GM19467 (cell line): ENCODE results near the gene JAK3.

ENCODE experiments used
- ATAC-seq: cut with Tn5 transposase; IDR thresholded peaks from one replicate; pipeline ENCODE4 v1.9.1; 2021; ENCODE audit warnings: mild to moderate bottlenecking, moderate library complexity; ENCODE audit not compliant: unreplicated experiment

The JAK3 gene

GRCh38 chr19:17866312-17866963, 18.7 kb upstream of the JAK3 start:
- ATAC-seq: no peak

DNA sequence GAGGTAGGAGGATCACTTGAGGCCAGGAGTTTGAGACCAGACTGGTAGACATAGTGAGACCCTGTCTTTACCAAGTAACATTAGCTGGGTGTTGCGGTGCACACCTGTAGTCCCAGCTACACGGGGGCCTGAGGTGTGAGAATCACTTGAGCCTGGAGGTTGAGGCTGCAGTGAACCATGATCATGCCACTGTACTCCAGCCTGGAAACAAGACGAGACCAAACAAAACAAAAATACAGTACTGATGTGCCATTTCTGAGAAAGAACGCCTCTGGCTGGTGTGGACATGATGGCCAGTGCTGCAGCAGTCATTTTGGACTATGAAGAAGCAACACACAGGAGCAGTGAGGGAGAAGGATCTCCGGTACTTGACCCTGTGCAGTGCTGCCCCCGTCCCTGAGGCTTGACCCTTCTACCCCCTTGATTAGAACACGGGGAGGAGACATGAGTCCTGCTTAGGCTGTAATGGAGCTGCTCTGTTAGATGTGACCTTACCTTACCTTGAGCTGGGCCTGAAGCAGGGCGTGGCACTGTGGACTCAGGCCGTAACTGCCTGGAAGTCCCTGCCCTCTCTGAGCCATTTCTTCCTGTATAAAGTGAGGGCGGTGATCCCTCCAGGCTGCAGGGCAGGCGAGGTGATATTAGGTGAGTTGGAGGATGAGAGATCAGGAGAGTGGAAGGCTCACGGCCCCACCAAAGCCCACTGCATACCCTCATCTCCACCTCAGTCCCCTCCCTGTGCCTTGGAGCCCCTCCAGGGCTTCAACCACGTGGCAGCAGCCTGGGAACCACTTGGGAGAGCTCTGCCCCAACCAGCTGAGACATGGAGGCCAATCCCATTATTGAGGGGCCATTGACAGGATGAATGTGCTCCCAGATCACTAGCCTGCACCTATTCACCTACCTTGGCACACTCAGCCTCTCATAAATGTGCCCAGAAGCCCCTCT, 17.9 kb upstream of the JAK3 start:
- ATAC-seq: no peak

GRCh38 chr19:17863520-17864182, 15.9 kb upstream of the JAK3 start:
- ATAC-seq: no peak

DNA sequence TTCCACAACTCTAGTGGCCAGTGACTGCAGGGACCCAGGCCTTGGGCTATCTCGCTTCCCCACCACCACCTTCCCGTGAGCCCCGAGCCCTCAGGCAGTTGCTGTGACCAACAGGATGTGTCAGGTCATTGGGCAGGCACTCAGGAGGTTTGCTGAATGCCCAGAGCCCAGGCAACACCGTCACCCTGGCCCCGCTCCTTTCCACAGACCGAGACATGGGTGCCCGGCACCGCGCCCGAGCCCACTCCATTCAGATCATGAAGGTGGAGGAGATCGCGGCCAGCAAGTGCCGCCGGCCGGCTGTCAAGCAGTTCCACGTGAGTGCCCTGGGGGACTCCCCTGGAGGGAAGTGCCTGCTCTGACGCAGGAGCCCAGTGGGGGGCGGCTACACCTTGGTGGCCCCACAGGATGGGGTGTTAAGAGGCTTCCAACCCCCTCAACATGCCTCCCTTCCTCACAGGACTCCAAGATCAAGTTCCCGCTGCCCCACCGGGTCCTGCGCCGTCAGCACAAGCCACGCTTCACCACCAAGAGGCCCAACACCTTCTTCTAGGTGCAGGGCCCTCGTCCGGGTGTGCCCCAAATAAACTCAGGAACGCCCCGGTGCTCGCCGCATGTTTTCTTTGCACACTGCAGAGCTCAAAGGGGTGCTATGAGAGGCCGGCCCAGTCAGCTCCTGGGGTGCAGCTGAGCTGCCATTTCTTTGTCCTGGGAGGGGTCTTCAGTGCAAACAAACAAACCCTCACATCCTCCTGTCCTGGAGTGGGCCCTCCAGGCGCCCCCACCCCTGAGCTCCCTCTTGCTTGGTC, 15.1 kb upstream of the JAK3 start:
- no peak for ATAC-seq

- ATAC-seq: no peak
Measured at GRCh38 chr19:17861542-17862402, 14.0 kb upstream of the JAK3 start.

DNA sequence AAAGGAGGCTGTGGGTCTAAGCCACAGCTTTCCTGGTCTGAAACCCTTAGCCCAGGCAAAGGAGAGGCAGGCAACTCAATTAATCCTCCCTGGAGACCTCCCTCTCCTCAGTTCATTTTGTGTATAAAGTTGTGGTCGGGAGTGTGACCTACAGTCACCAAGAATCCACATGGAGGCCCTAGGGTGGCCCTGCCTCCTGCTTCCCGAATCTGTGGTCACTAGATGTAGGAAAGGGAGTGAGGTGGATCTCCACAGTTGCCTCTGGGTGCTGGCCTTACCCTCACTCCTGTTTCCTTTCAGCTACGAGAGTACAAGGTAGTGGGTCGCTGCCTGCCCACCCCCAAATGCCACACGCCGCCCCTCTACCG, 13.2 kb upstream of the JAK3 start:
- ATAC-seq: no peak

- no peak for ATAC-seq
Measured at GRCh38 chr19:17860331-17860992, 12.7 kb upstream of the JAK3 start.

- peak; percentile 93 for ATAC-seq
Measured at GRCh38 chr19:17859533-17860330, 11.9 kb upstream of the JAK3 start, which contains the start of gene RPL18A. RPL18A (plus strand) TSS chr19:17859910; CDS start chr19:17859957, 47 bp downstream.

GRCh38 chr19:17855280-17856152, 7.7 kb upstream of the JAK3 start:
- no peak for ATAC-seq

DNA sequence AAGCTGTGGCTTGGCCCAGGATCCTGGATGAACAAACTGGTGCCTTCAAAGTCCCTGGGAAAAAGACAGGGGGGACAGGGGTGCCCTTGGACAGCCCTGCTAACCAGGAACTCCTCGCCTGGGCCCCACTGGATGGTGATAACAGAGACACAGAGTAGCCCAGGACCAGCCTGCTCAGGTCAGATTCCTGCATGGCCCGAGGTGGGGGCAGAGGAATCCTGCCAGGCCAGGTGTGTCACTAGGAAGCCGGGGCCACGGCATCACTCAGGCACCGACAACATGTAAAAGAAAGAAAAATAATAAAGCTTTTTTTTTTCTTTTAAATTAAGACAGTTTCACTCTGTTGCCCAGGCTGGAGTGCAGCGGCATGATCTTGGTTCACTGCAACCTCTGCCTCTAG, 6.3 kb upstream of the JAK3 start:
- no peak for ATAC-seq

- no peak for ATAC-seq
Measured at GRCh38 chr19:17848595-17849292, 962 bp upstream of the JAK3 start.

DNA sequence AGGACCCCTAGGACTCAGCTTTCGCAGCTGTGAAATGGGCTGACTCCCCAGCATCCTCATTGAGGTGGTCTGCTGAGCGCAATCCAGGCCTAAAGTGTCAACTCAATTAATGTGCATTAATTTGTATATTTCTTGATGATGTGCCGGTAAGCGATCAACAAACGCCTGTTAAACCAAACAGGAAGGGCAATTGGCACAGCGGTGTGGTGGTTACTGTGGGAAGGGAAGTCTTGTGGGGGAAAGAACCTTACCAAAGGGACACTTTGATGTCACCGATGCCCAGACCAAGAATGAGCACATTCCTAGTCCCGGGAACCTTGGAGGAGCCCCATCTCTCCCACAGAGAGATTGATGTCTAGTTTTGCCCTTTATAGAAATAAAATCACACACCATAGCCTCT, 1.6 kb downstream of the JAK3 start:
- ATAC-seq: no peak

- no peak for ATAC-seq
Measured at GRCh38 chr19:17843908-17844490, 3.8 kb downstream of the JAK3 start.

DNA sequence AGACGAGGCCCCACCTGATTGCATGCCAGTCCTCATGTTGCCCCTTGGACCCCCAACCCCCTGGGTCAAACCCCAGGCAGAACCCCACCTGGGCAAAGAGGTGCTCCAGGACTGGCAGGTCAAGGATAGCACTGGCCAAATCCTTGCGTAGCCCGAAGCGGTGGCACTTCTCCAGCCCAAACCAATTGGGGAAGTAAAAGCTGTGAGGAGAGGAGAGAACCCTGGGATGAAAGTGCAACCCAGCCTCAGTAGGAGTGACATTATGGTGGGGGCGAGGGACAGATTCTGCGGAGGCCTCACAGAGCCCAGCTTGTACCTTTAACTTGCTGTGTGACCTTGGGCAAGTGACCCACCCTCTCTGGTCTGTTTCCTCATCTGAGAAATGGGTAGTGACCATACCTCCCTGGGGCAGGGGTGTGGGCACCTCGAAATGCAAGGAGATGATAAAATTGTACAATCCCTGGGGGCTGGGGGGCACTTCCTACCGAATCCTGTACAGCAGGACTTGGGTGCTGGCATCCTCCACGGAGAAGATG, 4.4 kb downstream of the JAK3 start:
- ATAC-seq: no peak

DNA sequence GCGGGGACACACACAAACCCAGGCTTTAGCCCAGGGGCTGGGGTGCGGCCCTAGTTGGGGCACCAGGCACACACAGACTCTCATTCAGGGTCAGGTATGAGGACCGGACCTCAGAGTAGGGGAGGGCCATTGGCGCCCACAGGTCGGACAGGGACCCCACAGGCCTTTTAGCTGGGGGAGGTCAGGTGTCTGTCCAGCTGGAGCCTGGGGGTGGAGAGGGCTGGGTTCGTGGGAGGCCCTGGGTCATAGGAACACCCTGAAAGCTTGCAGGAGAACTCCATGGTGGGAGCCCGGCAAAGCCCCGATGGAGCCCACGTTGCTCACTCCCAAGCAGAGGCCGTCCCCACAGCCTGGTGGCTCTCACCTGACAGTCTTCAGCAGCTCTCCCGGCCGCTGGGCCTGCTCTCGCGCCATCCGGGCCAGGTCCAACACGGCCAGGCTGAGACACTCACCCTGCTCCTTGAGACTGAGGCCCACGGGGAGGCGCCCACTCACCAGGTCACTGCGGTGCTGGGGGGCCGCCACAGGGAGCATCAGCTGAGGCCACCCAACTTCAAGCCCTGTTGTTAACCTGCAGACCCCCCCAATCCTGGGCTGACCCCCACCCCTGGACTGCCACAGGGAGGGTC, 5.0 kb downstream of the JAK3 start:
- ATAC-seq: no peak
